H54 (cell line): ENCODE results near the gene RHBDF2.
"Not testable (repeated sequence)": the region's sequence is repeated elsewhere in the genome, so short reads cannot be mapped to it uniquely, and the experiment has no call there.

Source experiments
- DNase-seq: peaks from one replicate; pipeline ENCODE4 v3.0.0; 2011; ENCODE audit warnings: low spot score, mixed read lengths; ENCODE audit not compliant: insufficient read length
- FAIRE-seq: peaks from 3 replicates; lab custom pipeline; 2011; peaks lifted over from hg19 to GRCh38; lab: Jason Lieb, UNC
- POLR2A ChIP-seq: IDR thresholded peaks from 2 replicates; pipeline ENCODE4 v1.6.1; 2011; ENCODE audit warnings: low read depth, mild to moderate bottlenecking, low read length

Gene RHBDF2

GRCh38 chr17:76532072-76532651, 30.9 kb upstream of the RHBDF2 start:
- no peak for DNase-seq
- FAIRE-seq, result no peak
- no peak for TF ChIP-seq POLR2A

DNA sequence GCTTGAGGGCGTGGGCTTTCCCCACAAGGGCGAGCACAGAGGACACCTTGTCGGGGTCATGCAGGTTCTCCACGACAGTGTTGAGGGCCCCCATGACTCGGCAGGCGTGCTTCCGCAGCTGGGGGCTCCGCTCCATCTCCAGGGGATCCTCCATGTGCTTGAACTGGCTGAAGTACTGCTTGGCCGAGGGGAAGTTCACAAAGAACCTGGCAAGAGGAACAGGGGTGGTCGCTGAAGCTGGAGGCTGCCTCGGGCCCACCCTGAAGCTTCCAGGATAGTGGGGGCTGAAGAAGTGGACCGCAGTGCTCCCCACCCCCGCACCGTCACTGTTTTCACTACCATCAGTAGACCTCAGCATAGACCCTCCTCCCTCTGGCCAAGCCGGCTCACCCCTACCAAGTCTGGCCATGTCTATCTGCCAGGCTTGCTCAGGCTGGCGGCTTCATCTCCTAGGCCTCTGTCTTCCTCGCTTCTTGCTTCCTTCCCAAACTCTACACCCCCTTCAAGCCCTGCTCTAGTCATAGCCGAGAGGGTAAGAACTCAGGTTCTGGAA, 30.3 kb upstream of the RHBDF2 start:
- no peak for TF ChIP-seq POLR2A
- DNase-seq, result no peak
- FAIRE-seq, result no peak

- no peak for DNase-seq
- no peak for FAIRE-seq
- no peak for TF ChIP-seq POLR2A
Measured at GRCh38 chr17:76530811-76531485, 29.7 kb upstream of the RHBDF2 start.

DNA sequence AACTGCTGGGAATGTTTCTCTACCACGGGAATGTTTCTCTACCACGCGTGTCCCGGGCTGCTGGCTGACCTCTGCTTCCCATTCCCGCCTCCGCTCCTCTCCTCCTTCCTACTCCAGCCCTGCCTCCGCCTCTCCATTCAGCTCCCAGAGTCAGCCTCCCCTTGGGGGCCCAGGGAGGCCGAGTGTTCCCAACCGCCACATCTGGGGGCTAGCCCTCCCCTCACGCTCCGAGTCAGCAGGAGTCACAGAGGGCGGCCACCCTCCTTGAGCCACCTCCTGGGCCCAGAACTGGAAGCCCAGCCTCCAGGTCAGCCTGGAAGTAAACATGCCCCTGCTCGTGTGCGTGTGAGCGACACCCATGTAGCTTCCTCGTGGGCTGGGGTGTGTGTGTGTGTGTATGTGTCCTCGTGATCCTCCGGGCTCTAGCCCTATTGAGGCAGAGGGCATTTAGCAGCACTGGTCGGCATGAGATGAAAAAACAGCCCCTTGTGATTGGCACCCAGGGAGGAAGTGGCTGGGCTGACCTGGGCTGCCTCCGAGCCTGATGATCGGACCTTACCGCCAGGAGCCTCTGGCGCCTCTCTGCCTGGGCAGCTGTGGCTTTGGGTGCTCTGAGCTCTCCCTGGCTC, 29.0 kb upstream of the RHBDF2 start:
- FAIRE-seq, result no peak
- DNase-seq, result no peak
- 0 out of 2 replicates have a peak, but pooled peaks have one; percentile 0 for TF ChIP-seq POLR2A

DNA sequence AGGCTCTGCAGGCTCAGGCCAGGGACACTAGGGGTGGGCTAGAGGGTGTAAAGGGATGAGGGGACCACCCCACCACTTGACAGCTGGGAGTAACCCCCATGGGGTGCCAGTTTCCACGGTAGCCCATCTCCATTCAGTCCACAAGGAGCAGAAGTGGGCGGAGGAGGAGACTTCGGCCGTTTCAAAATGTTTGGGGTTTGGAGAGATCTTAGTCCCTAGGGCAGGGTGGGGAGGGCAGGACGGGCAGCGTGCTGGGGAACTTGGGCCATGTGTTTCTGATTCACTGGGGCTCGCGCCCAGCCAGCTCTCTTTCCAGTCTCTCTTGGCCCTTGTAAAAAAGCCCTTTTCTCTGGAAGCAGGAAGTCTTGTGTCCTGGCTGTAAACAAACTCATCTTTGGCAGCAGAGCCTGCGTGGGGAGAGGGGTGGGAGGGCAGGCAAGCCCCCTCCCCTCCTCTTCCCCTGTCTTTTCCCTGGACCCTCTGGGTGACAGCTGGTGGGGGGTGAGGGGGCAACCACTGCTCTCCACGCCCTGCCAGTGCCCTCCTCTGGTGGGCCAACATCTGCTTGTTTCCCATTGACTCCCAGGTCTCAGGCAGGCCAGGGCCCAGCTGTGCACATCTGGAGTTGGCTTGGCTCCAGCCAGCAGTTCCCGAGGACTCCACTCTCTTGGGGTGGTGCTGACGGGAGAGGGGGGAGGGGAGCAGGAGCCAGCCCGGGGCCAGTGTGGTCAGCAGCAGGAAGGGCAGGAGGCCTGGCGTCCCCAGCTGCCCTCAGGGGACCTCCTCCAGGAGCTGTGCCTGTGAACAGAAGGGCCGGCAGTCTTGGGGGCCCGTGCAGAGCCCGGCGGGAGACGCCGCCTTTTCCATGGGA, 28.2 kb upstream of the RHBDF2 start:
- TF ChIP-seq POLR2A, result 0 out of 2 replicates have a peak, but pooled peaks have one; percentile 7
- DNase-seq (no peak), FAIRE-seq (no peak)

DNA sequence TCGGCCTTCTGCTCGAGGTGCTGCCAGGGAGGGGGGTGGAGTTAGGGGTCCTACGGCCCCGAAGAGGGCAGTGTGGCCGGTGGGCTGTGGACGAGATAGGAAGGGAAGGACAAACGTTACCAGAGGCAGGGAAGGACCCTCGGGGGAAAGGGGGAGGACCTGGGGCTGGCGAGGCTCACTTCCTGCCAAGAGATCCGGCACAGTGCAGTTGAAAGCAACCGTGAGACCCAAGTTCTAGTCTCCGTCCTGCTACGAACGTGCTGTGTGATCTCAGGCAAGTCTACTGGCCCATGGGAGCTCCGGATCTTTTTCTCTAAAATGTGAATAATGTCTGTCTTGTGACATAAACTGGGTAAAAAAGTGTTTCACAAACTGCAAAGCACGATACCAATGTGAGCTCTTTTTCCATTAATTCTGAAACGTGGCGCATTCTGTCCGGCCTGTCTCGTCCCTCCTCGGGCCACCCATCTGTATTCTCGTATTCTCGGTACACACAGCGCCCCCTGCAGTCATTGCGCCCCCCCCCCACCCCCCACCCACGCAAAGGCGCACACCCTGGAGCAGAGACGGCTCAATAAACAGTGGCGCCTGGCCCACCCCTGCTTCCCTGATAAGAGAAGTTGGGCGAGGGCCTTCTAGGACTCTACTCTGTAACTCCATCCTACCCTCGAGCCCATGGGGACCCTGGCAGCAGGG, 27.5 kb upstream of the RHBDF2 start:
- DNase-seq, result no peak

GRCh38 chr17:76528156-76528527, 26.9 kb upstream of the RHBDF2 start:
- no peak for TF ChIP-seq POLR2A
- no peak for DNase-seq
- no peak for FAIRE-seq

More for the DNA sequence above, 27.5 kb upstream of the RHBDF2 start:
- no peak for FAIRE-seq
- TF ChIP-seq POLR2A, result no peak

GRCh38 chr17:76527430-76528111, 26.3 kb upstream of the RHBDF2 start:
- DNase-seq, result no peak
- TF ChIP-seq POLR2A, result no peak
- FAIRE-seq, result no peak

- not testable (repeated sequence) for FAIRE-seq
Measured at GRCh38 chr17:76527016-76527415, 25.8 kb upstream of the RHBDF2 start.

DNA sequence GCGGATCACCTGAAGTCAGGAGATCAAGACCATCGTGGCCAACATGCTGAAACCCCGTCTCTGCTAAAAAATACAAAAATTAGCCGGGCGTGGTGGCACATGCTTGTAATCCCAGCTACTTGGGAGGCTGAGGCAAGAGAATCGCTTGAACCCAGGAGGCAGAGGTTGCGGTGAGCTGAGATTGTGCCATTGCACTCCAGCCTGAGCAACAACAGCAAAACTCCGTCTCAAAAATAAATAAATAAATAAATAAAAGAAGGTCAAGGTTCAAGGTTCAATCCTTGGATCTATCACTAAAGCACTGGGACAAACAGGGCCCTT, 24.2 kb upstream of the RHBDF2 start:
- not testable (repeated sequence) for DNase-seq, FAIRE-seq

More at GRCh38 chr17:76527016-76527415, 25.8 kb upstream of the RHBDF2 start:
- not testable (repeated sequence) for DNase-seq

DNA sequence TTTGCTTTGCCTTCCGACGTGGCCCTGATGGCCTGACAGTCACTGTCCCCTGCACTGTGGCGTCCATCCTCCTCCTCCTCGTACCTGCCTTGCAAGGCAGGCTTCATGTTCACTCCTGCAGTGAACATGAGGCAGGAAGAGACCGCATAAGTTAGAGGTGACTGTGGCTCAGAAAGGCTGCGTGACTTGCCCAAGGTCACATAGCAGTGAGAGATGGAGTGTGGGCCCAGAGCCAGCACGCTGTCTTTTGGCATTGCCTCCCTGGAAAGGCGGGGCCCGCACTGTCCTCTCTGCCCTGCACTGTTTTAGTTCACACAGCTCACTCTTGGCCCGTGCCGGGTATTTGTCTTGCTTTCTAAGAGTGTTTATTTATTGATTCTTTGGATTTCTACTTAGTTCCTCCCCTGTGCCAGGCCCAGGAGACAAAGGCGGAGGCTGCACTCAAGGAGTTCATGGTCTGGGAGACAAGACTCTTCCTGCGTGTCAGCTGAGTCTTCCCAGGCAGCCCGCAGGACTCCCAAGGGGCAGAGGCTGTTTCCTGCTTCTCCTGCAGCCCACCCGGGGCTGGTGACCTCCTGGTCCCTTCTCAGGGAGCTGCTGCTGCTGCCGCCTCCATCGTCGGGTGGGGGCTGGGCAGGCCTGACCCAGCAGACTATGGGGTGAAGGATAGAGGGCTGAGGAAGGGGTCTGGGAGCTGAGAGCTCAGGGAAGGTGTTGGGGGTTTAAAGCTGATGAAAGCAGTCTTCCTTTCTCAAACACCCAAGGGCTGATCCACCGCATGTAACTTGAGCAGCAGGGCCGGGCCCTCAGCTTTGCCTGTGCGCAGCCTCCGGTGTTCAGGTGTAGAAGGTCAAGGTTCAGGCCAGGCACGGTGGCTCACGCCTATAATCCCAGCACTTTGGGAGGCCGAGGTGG, 23.6 kb upstream of the RHBDF2 start:
- no peak for FAIRE-seq
- TF ChIP-seq POLR2A, result no peak
- DNase-seq, result no peak
